T-cell (primary cell): ENCODE results near the gene AP1B1. TPM values are rescaled to one million over a fixed set of nuclear protein-coding genes. Genes with fewer than 3 reads are reported as not detected.
"Not testable (repeated sequence)": the region's sequence is repeated elsewhere in the genome, so short reads cannot be mapped to it uniquely, and the experiment has no call there.

Source experiments
- ATAC-seq, 4 experiments: fragments of 200-7000 bp in 3 of 4; fragments of 150-1000 bp in 1 of 4; cut with Tn5 transposase; replicated peaks in 1 of 4; 1 replicate in 3 of 4; 2 replicates in 1 of 4; pipeline ENCODE4 v1.10.0; 2021; ENCODE audit warnings: moderate library complexity in 3 of 4, mild to moderate bottlenecking in 2 of 4, moderate number of reproducible peaks in 1 of 4
- CTCF ChIA-PET, 2 donors: fragments of 300-600 bp; sonication (Branson Sonifier 250); formaldehyde crosslinking; loops; one replicate each; lab custom pipeline; 2022; ENCODE audit warnings: antibody characterized with exemption in 2 of 2; lab: Charles Lee
- POLR2A ChIA-PET, 2 donors: fragments of 300-600 bp; sonication (Branson Sonifier 250); formaldehyde crosslinking; loops; one replicate each; lab custom pipeline; 2022; ENCODE audit warnings: antibody characterized with exemption in 2 of 2; lab: Charles Lee
- DNase-seq, 35 experiments: peaks; one replicate each; pipeline versions ENCODE4 v3.0.0 to v3.0.0-alpha.2; 2013 to 2023
- H3K27ac ChIP-seq: one replicate; pipeline ENCODE4 v1.5.1; 2013; ENCODE audit warnings: low read length
- H3K27me3 ChIP-seq, 2 experiments: replicated peaks in 1 of 2; 1 replicate in 1 of 2; 2 replicates in 1 of 2; pipeline versions ENCODE4 v1.6.1 to v1.7.0; 2013; ENCODE audit warnings: low read length in 1 of 2, mixed read lengths in 1 of 2; ENCODE audit not compliant: control insufficient read depth in 2 of 2, insufficient read depth in 2 of 2; ENCODE audit errors: extremely low read depth in 1 of 2
- H3K36me3 ChIP-seq, 2 donors: 1 replicate in 1 of 2; 2 replicates in 1 of 2; pipeline versions ENCODE4 v1.6.1 to v1.7.0; 2013; ENCODE audit warnings: low read length in 1 of 2; ENCODE audit not compliant: control insufficient read depth in 2 of 2, insufficient read depth in 1 of 2; ENCODE audit errors: extremely low read depth in 1 of 2
- H3K4me1 ChIP-seq, 2 experiments: 1 replicate in 1 of 2; 2 replicates in 1 of 2; pipeline versions ENCODE4 v1.6.1 to v1.7.0; 2013; ENCODE audit warnings: low read length in 2 of 2, mixed read lengths in 1 of 2; ENCODE audit not compliant: insufficient read depth in 2 of 2, control insufficient read depth in 1 of 2; ENCODE audit errors: extremely low read depth in 1 of 2
- H3K4me3 ChIP-seq, 2 donors: 1 replicate in 1 of 2; 2 replicates in 1 of 2; pipeline versions ENCODE4 v1.5.1 to v1.7.0; 2013; ENCODE audit warnings: mild to moderate bottlenecking in 2 of 2, low read length in 1 of 2, moderate library complexity in 1 of 2; ENCODE audit not compliant: control insufficient read depth in 1 of 2; ENCODE audit errors: extremely low read depth in 1 of 2
- H3K9me3 ChIP-seq: 2 replicates; pipeline ENCODE4 v1.7.0; 2013
- H3K27ac Mint-ChIP-seq, 2 donors: one replicate each; pipeline ENCODE4 v1.8.0; 2020 to 2021; ENCODE audit warnings: mild to moderate bottlenecking in 2 of 2, mixed read lengths in 2 of 2
- H3K27me3 Mint-ChIP-seq, 2 donors: one replicate each; pipeline ENCODE4 v1.8.0; 2021 to 2022; ENCODE audit warnings: mixed read lengths in 2 of 2
- H3K36me3 Mint-ChIP-seq: one replicate; pipeline ENCODE4 v1.8.0; 2021; ENCODE audit warnings: mixed read lengths
- H3K4me1 Mint-ChIP-seq, 3 donors: one replicate each; pipeline ENCODE4 v1.8.0; 2020 to 2022; ENCODE audit warnings: mixed read lengths in 3 of 3, mild to moderate bottlenecking in 1 of 3
- H3K4me3 Mint-ChIP-seq, 3 donors: one replicate each; pipeline ENCODE4 v1.8.0; 2020 to 2022; ENCODE audit warnings: mild to moderate bottlenecking in 3 of 3, mixed read lengths in 3 of 3, moderate library complexity in 3 of 3
- H3K9me3 Mint-ChIP-seq, 3 donors: one replicate each; pipeline ENCODE4 v1.8.0; 2020 to 2022; ENCODE audit warnings: mixed read lengths in 3 of 3
- WGBS: methylation state at CpG from one replicate; pipeline ENCODE4 v1.1.5; 2013; ENCODE audit warnings: missing lambda C conversion rate; ENCODE audit not compliant: insufficient coverage; 5-methylcytosine and 5-hydroxymethylcytosine counted together
- total RNA-seq, 35 experiments: library from RNA in 6 of 35; stranded (reverse) in 6 of 35; fragments of 120-200 nt in 1 of 35; gene quantifications; one replicate each; pipeline versions ENCODE4 v1.2.1 to v1.2.4 and lab custom pipeline; 2013 to 2026

AP1B1 gene
- total RNA-seq, 5 donors from 2014 or later (not counting 1 experiment from before 2014, with no cell fraction given): 41.1 to 49.5 (median 47.1) TPM

GRCh38 chr22:29427176-29427760, 38.9 kb upstream of the AP1B1 start:
- ChIA-PET POLR2A (no interaction called here), CTCF (no interaction called here)
- no peak for DNase-seq
- Mint-ChIP-seq H3K27ac (no peak overlapping the region), H3K4me1 (no peaks in the 10 kb centered on the region), H3K9me3 (no peaks in the 10 kb centered on the region), H3K36me3 (no peaks in the 10 kb centered on the region), H3K4me3 (no peak overlapping the region), H3K27me3 (peaks cover 10 to 12% of the 10 kb centered on the region in 2 donors)
- no CpG with 5 or more reads among the region's 2 CpGs for WGBS
- Histone ChIP-seq H3K36me3 (no peaks in the 10 kb centered on the region), H3K27ac (no peak overlapping the region), H3K9me3 (no peaks in the 10 kb centered on the region), H3K27me3 (peaks cover 0 to 4% of the 10 kb centered on the region in 2 experiments), H3K4me1 (no peaks in the 10 kb centered on the region), H3K4me3 (no peak overlapping the region)
- no peak for ATAC-seq

- Histone ChIP-seq H3K36me3 (no peaks in the 10 kb centered on the region), H3K4me3 (no peak overlapping the region), H3K9me3 (no peaks in the 10 kb centered on the region), H3K27ac (no peak overlapping the region), H3K27me3 (peaks cover 0 to 5% of the 10 kb centered on the region in 2 experiments), H3K4me1 (no peaks in the 10 kb centered on the region)
- Mint-ChIP-seq H3K27me3 (peaks cover 10% of the 10 kb centered on the region in 2 donors), H3K27ac (no peak overlapping the region), H3K36me3 (no peaks in the 10 kb centered on the region), H3K9me3 (no peaks in the 10 kb centered on the region), H3K4me3 (no peak overlapping the region), H3K4me1 (no peaks in the 10 kb centered on the region)
- CTCF ChIA-PET: no interaction called here
- ATAC-seq: no peak
- POLR2A ChIA-PET: no interaction called here
- DNase-seq: no peak
- no CpG with 5 or more reads among the region's 7 CpGs for WGBS
Observed at GRCh38 chr22:29426476-29426875, 38.1 kb upstream of the AP1B1 start.

GRCh38 chr22:29418704-29419103, 30.3 kb upstream of the AP1B1 start:
- H3K36me3 ChIP-seq, H3K9me3 Mint-ChIP-seq, H3K4me3 ChIP-seq, ATAC-seq, DNase-seq, H3K36me3 Mint-ChIP-seq, H3K27ac ChIP-seq, H3K27ac Mint-ChIP-seq, H3K27me3 ChIP-seq, H3K27me3 Mint-ChIP-seq, H3K4me3 Mint-ChIP-seq, H3K9me3 ChIP-seq, CTCF ChIA-PET: not testable (repeated sequence)
- peaks cover 3 to 11% of the 10 kb centered on the region in 2 experiments for H3K4me1 ChIP-seq
- POLR2A ChIA-PET: interaction anchor here in 1 of 2 donors (0.6 kb wide), 1 partner anchor 135 kb away, joined by 4 read pairs; the partner anchor contains the start of gene THOC5
- peaks cover 17 to 19% (median 19%) of the 10 kb centered on the region in 3 donors for H3K4me1 Mint-ChIP-seq
- 75% methylated on average over 4 of the region's 5 CpGs for WGBS

GRCh38 chr22:29414951-29415591, 26.7 kb upstream of the AP1B1 start:
- CTCF ChIA-PET: not testable (repeated sequence)

GRCh38 chr22:29412772-29413171, 24.4 kb upstream of the AP1B1 start:
- peak in 1 of 35 experiments; percentile 12 for DNase-seq
- CTCF ChIA-PET, H3K4me3 ChIP-seq, H3K36me3 Mint-ChIP-seq, H3K27me3 Mint-ChIP-seq, H3K4me3 Mint-ChIP-seq, POLR2A ChIA-PET, H3K36me3 ChIP-seq, H3K27me3 ChIP-seq, H3K27ac ChIP-seq, H3K9me3 Mint-ChIP-seq, H3K27ac Mint-ChIP-seq, H3K9me3 ChIP-seq: not testable (repeated sequence)
- WGBS: no CpG with 5 or more reads among the region's 4 CpGs
- H3K4me1 ChIP-seq: peaks cover 3 to 11% of the 10 kb centered on the region in 2 experiments
- ATAC-seq: peak in 3 of 4 experiments; percentile 31 to 44 (median 41)
- peaks cover 17 to 28% (median 19%) of the 10 kb centered on the region in 3 donors for H3K4me1 Mint-ChIP-seq

More at GRCh38 chr22:29414951-29415591, 26.7 kb upstream of the AP1B1 start:
- H3K36me3 ChIP-seq, H3K36me3 Mint-ChIP-seq, H3K9me3 Mint-ChIP-seq, H3K9me3 ChIP-seq, H3K27me3 Mint-ChIP-seq, POLR2A ChIA-PET, H3K27me3 ChIP-seq: not testable (repeated sequence)
- peak overlapping the region; percentile 96 to 99 for H3K27ac Mint-ChIP-seq
- peaks cover 3 to 11% of the 10 kb centered on the region in 2 experiments for H3K4me1 ChIP-seq
- DNase-seq (peak; percentile 8 to 78 (median 34)), ATAC-seq (peak; percentile 80 to 88 (median 84))
- peak overlapping the region; percentile 38 to 54 for H3K4me3 ChIP-seq
- peak overlapping the region; percentile 78 to 97 (median 92) for H3K4me3 Mint-ChIP-seq
- H3K4me1 Mint-ChIP-seq: peaks cover 17 to 27% (median 19%) of the 10 kb centered on the region in 3 donors
- 14% methylated on average over 17 of the region's 23 CpGs for WGBS
- peak overlapping the region; percentile 87 for H3K27ac ChIP-seq

GRCh38 chr22:29411569-29412211, 23.3 kb upstream of the AP1B1 start:
- 63% methylated on average over 2 of the region's 4 CpGs for WGBS
- POLR2A ChIA-PET, H3K27ac ChIP-seq: not testable (repeated sequence)

More at GRCh38 chr22:29411569-29412211, 23.3 kb upstream of the AP1B1 start:
- not testable (repeated sequence) for H3K36me3 ChIP-seq, H3K4me3 Mint-ChIP-seq, H3K4me3 ChIP-seq, DNase-seq, H3K36me3 Mint-ChIP-seq, ATAC-seq, H3K27me3 Mint-ChIP-seq, H3K9me3 ChIP-seq, H3K9me3 Mint-ChIP-seq, H3K27me3 ChIP-seq
- peaks cover 17 to 30% (median 19%) of the 10 kb centered on the region in 3 donors for H3K4me1 Mint-ChIP-seq
- CTCF ChIA-PET: interaction anchor here in 1 of 2 donors (0.6 kb wide), 1 partner anchor 1992 kb away, joined by 4 read pairs; no protein-coding TSS in a partner anchor
- peak overlapping the region in 1 of 2 donors; percentile 53 for H3K27ac Mint-ChIP-seq
- H3K4me1 ChIP-seq: peaks cover 3 to 11% of the 10 kb centered on the region in 2 experiments
